ENCODE data around the gene MED22. TPM values are rescaled to one million over a fixed set of nuclear protein-coding genes. Genes with fewer than 3 reads are reported as not detected.
A peak's percentile ranks its signal among the peaks of the same experiment; 100 is the strongest.

Gene MED22
- total RNA-seq, 4 donors from 2014 or later = 12.3 to 31.1 (median 26.9) TPM

- WGBS, 2 donors = 90 to 92% methylated on average over 17 of the region's 17 CpGs
- no peak for DNase-seq (ENCODE audit: low spot score in 2 of 2)
- TF ChIP-seq CTCF (IDR thresholded peaks at IDR 0.05) (no peak), POLR2A (IDR thresholded peaks at IDR 0.05) (no peak)
- intact Hi-C loops (cut with DNase I; ENCODE audit: low total_unique reads) = no loop called here
- H3K4me3 ChIP-seq (ENCODE audit: low read depth, poor library complexity, severe bottlenecking) = no peak overlapping the region
Measured at GRCh38 chr9:133384736-133385321, 36.9 kb upstream of the MED22 start.

GRCh38 chr9:133383438-133383837 lies 35.5 kb upstream of the MED22 start:
- WGBS, 2 donors = 91 to 95% methylated on average over 3 of the region's 3 CpGs
- no peak overlapping the region for H3K4me3 ChIP-seq (ENCODE audit: low read depth, poor library complexity, severe bottlenecking)
- DNase-seq (ENCODE audit: low spot score in 2 of 2) = no peak
- intact Hi-C loops (cut with DNase I; ENCODE audit: low total_unique reads) = no loop called here
- TF ChIP-seq POLR2A (IDR thresholded peaks at IDR 0.05) (no peak), CTCF (IDR thresholded peaks at IDR 0.05) (peak in 1 of 3 donors; percentile 33)

GRCh38 chr9:133382507-133383141 lies 34.7 kb upstream of the MED22 start:
- H3K4me3 ChIP-seq (ENCODE audit: low read depth, poor library complexity, severe bottlenecking) = no peak overlapping the region
- 89 to 90% methylated on average over 4 of the region's 4 CpGs for WGBS, 2 donors
- intact Hi-C loops (cut with DNase I; ENCODE audit: low total_unique reads) = no loop called here
- no peak for DNase-seq (ENCODE audit: low spot score in 2 of 2)
- TF ChIP-seq CTCF (IDR thresholded peaks at IDR 0.05) (peak in 1 of 3 donors; percentile 3), POLR2A (IDR thresholded peaks at IDR 0.05) (no peak)

- H3K4me3 ChIP-seq (ENCODE audit: low read depth, poor library complexity, severe bottlenecking) = no peak overlapping the region
- intact Hi-C loops (cut with DNase I; ENCODE audit: low total_unique reads) = no loop called here
- WGBS, 2 donors = 81 to 87% methylated on average over 4 of the region's 4 CpGs
- TF ChIP-seq CTCF (IDR thresholded peaks at IDR 0.05) (no peak), POLR2A (IDR thresholded peaks at IDR 0.05) (no peak)
- no peak for DNase-seq (ENCODE audit: low spot score in 2 of 2)
Measured at GRCh38 chr9:133380734-133381133, 32.8 kb upstream of the MED22 start.

GRCh38 chr9:133379153-133380086 lies 31.5 kb upstream of the MED22 start:
- intact Hi-C loops (cut with DNase I; ENCODE audit: low total_unique reads) = no loop called here
- WGBS, 2 donors = 90 to 91% methylated on average over 11 to 14 of the region's 14 CpGs
- TF ChIP-seq POLR2A (IDR thresholded peaks at IDR 0.05) = no peak
- no peak for TF ChIP-seq CTCF (IDR thresholded peaks at IDR 0.05)
- H3K4me3 ChIP-seq (ENCODE audit: low read depth, poor library complexity, severe bottlenecking) = no peak overlapping the region
- DNase-seq (ENCODE audit: low spot score in 2 of 2) = no peak

Data from lower leg skin (tissue), 4 donors.